A549 (cell line): Measurements from ENCODE around the gene ZNF337.

Source experiments
- CEBPB ChIP-seq, 2 experiments: fragments of >200 bp in 1 of 2; sonication (Bioruptor Twin) in 1 of 2; formaldehyde crosslinking in 1 of 2; IDR thresholded peaks; 2 replicates each; pipeline ENCODE4 v1.6.1; 2012 to 2016
- RARB ChIP-seq: fragments of 250-450 bp; sonication (Bioruptor Pico); IDR thresholded peaks from 2 replicates; pipeline ENCODE4 v1.8.0; 2021; ENCODE audit warnings: mild to moderate bottlenecking, moderate library complexity
- RFX5 ChIP-seq: fragments of 450-650 bp; IDR thresholded peaks from 2 replicates; pipeline ENCODE4 v1.7.1; 2014; ENCODE audit warnings: antibody characterized with exemption, mild to moderate bottlenecking, moderate library complexity
- TF ChIP-seq, protein P1 (sequence below): fragments of 150-350 bp; IDR thresholded peaks from 2 replicates; pipeline ENCODE4 v1.6.1; 2014; ENCODE audit warnings: low read depth, mild to moderate bottlenecking, low read length
- TF ChIP-seq, protein P2 (sequence below): IDR thresholded peaks from 2 replicates; pipeline ENCODE4 v1.6.1; 2012
- TF ChIP-seq, protein P3 (sequence below): fragments of 250-450 bp; sonication (Bioruptor Pico); IDR thresholded peaks from 2 replicates; pipeline ENCODE4 v1.5.0; 2021; ENCODE audit warnings: mild to moderate bottlenecking, moderate library complexity, borderline replicate concordance
- TF ChIP-seq, protein P4 (sequence below): fragments of >200 bp; sonication (Bioruptor Twin); formaldehyde crosslinking; IDR thresholded peaks from 3 replicates; pipeline ENCODE4 v1.5.1; 2016

DNA sequence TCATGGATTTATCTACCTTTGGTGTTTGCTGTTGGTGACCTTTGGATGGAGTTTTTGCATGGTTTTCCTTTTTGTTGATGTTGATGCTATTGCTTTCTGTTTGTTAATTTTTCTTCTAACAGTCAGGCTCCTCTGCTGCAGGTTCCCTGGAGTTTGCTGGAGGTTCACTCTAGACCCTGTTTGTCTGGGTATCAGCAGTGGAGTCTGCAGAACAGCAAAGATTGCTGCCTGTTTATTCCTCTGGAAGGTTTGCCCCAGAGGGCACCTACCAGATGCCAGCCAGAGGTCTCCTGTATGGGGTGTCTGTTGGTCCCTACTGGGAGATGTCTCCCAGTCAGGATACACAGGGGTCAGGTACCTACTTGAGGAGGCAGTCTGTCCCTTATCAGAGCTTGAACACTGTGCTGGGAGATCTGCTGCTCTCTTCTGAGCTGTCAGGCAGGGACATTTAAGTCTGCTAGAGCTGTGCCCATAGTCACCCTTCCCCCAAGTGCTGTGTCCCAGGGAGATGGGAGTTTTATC is 9.2 kb upstream of the ZNF337 start:
- TF ChIP-seq, protein P1, sequence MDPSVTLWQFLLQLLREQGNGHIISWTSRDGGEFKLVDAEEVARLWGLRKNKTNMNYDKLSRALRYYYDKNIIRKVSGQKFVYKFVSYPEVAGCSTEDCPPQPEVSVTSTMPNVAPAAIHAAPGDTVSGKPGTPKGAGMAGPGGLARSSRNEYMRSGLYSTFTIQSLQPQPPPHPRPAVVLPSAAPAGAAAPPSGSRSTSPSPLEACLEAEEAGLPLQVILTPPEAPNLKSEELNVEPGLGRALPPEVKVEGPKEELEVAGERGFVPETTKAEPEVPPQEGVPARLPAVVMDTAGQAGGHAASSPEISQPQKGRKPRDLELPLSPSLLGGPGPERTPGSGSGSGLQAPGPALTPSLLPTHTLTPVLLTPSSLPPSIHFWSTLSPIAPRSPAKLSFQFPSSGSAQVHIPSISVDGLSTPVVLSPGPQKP: no peak
- TF ChIP-seq, protein P2, sequence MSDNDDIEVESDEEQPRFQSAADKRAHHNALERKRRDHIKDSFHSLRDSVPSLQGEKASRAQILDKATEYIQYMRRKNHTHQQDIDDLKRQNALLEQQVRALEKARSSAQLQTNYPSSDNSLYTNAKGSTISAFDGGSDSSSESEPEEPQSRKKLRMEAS: no peak
- TF ChIP-seq RFX5 (no peak), CEBPB (IDR thresholded peaks at IDR 0.05) (no peak), RARB (CRISPR knock-in tag) (no peak)
- TF ChIP-seq, protein P3, sequence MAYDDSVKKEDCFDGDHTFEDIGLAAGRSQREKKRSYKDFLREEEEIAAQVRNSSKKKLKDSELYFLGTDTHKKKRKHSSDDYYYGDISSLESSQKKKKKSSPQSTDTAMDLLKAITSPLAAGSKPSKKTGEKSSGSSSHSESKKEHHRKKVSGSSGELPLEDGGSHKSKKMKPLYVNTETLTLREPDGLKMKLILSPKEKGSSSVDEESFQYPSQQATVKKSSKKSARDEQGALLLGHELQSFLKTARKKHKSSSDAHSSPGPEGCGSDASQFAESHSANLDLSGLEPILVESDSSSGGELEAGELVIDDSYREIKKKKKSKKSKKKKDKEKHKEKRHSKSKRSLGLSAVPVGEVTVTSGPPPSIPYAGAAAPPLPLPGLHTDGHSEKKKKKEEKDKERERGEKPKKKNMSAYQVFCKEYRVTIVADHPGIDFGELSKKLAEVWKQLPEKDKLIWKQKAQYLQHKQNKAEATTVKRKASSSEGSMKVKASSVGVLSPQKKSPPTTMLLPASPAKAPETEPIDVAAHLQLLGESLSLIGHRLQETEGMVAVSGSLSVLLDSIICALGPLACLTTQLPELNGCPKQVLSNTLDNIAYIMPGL: no peak
- TF ChIP-seq, protein P4, sequence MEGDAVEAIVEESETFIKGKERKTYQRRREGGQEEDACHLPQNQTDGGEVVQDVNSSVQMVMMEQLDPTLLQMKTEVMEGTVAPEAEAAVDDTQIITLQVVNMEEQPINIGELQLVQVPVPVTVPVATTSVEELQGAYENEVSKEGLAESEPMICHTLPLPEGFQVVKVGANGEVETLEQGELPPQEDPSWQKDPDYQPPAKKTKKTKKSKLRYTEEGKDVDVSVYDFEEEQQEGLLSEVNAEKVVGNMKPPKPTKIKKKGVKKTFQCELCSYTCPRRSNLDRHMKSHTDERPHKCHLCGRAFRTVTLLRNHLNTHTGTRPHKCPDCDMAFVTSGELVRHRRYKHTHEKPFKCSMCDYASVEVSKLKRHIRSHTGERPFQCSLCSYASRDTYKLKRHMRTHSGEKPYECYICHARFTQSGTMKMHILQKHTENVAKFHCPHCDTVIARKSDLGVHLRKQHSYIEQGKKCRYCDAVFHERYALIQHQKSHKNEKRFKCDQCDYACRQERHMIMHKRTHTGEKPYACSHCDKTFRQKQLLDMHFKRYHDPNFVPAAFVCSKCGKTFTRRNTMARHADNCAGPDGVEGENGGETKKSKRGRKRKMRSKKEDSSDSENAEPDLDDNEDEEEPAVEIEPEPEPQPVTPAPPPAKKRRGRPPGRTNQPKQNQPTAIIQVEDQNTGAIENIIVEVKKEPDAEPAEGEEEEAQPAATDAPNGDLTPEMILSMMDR: no peak
